ENCODE data around the gene MAGEF1. TPM values are rescaled to one million over a fixed set of nuclear protein-coding genes. Genes with fewer than 3 reads are reported as not detected.

Gene MAGEF1
- total RNA-seq, 3 donors from 2014 or later (not counting 1 experiment from before 2014, with no cell fraction given) = 8.1 to 12.6 (median 11.4) TPM

DNA sequence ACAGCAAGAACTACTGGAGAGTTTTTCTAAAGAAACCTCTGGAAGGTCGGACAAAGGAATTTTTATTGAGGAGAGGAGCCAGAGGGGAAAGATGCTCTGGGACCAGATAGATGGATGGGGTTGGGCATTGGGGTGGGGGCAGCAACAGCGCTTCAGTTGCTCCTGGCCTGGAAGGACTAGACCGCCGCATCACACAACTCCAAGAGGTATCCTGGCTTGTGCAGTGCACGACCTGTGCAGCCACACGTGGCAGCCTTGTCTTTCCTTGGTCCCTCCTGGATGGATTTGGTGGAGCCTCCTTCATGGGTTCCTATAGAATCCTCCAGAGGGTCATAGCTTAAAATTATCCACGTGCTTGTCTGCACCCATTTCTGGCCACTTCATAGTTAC is 23.0 kb downstream of the MAGEF1 start:
- peaks cover 41% of the 10 kb centered on the region for H3K4me1 ChIP-seq (ENCODE audit: control insufficient read depth, insufficient read depth, low read length)
- H3K4me1 Mint-ChIP-seq = peaks cover 4 to 9% of the 10 kb centered on the region in 2 donors

DNA sequence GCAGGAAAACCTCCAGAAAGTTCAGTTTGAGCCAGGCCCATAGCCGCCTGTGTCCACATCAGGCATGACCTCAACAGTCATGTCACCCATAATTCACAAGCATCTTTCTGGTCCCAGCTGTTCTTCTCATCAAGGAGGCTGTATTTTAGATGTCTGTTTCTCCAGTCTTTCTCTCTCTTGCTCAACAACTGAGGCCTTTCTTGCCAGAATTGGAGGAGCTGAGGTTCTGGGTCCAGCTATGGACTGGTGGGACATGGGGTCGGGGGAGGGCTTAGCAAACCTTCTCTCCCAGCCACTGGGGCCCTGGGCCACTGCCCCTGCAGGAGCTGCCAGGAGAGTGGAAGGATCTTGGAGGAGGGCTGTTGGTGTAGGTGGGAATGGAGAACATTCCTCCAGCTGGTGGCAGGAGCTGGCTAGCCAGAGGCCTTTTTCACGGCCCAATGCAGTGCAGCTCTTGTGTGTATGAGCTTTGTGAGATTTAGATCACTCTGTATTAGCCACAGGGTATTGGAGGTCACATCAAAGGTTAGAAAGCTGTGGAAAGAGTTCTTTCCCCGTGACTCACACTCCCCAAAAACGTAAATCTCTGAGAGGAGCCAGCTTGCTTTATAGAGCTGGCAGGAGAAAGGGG is 23.5 kb downstream of the MAGEF1 start:
- TF ChIP-seq, protein P1, sequence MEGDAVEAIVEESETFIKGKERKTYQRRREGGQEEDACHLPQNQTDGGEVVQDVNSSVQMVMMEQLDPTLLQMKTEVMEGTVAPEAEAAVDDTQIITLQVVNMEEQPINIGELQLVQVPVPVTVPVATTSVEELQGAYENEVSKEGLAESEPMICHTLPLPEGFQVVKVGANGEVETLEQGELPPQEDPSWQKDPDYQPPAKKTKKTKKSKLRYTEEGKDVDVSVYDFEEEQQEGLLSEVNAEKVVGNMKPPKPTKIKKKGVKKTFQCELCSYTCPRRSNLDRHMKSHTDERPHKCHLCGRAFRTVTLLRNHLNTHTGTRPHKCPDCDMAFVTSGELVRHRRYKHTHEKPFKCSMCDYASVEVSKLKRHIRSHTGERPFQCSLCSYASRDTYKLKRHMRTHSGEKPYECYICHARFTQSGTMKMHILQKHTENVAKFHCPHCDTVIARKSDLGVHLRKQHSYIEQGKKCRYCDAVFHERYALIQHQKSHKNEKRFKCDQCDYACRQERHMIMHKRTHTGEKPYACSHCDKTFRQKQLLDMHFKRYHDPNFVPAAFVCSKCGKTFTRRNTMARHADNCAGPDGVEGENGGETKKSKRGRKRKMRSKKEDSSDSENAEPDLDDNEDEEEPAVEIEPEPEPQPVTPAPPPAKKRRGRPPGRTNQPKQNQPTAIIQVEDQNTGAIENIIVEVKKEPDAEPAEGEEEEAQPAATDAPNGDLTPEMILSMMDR (IDR thresholded peaks at IDR 0.05) = no peak
- H3K27me3 Mint-ChIP-seq (ENCODE audit: low read depth in 2 of 2) = peaks cover 7 to 12% of the 10 kb centered on the region in 2 donors
- Histone ChIP-seq H3K4me1 (ENCODE audit: control insufficient read depth, insufficient read depth, low read length) (peaks cover 41% of the 10 kb centered on the region), H3K27ac (ENCODE audit: low read length) (no peak overlapping the region), H3K4me3 (ENCODE audit: low read length) (no peak overlapping the region), H3K9me3 (ENCODE audit: control insufficient read depth, insufficient read depth, low read length) (no peaks in the 10 kb centered on the region), H3K27me3 (ENCODE audit: control insufficient read depth, insufficient read depth, low read length) (no peaks in the 10 kb centered on the region), H3K36me3 (ENCODE audit: control insufficient read depth, insufficient read depth, low read length) (no peaks in the 10 kb centered on the region)
- no peak overlapping the region for H3K27ac Mint-ChIP-seq
- peaks cover 4 to 9% of the 10 kb centered on the region in 2 donors for H3K4me1 Mint-ChIP-seq
- H3K36me3 Mint-ChIP-seq = no peaks in the 10 kb centered on the region
- H3K9me3 Mint-ChIP-seq = no peaks in the 10 kb centered on the region
- H3K4me3 Mint-ChIP-seq = no peak overlapping the region
- 82% methylated on average over 5 of the region's 5 CpGs for WGBS (ENCODE audit: insufficient coverage)
- no peak for ATAC-seq
- no peak for DNase-seq
- intact Hi-C loops (cut with micrococcal nuclease) = no loop called here

More for the DNA sequence above, 23.0 kb downstream of the MAGEF1 start:
- Mint-ChIP-seq H3K27ac (no peak overlapping the region), H3K9me3 (no peaks in the 10 kb centered on the region), H3K4me3 (no peak overlapping the region), H3K36me3 (no peaks in the 10 kb centered on the region), H3K27me3 (ENCODE audit: low read depth in 2 of 2) (peaks cover 7 to 12% of the 10 kb centered on the region in 2 donors)
- no peaks in the 10 kb centered on the region for H3K27me3 ChIP-seq (ENCODE audit: control insufficient read depth, insufficient read depth, low read length)
- no peak overlapping the region for H3K27ac ChIP-seq (ENCODE audit: low read length)
- intact Hi-C loops (cut with micrococcal nuclease) = no loop called here
- H3K4me3 ChIP-seq (ENCODE audit: low read length) = no peak overlapping the region
- no peak for DNase-seq
- H3K36me3 ChIP-seq (ENCODE audit: control insufficient read depth, insufficient read depth, low read length) = no peaks in the 10 kb centered on the region
- no peaks in the 10 kb centered on the region for H3K9me3 ChIP-seq (ENCODE audit: control insufficient read depth, insufficient read depth, low read length)
- TF ChIP-seq, protein P1 (IDR thresholded peaks at IDR 0.05) = no peak
- 77% methylated on average over 7 of the region's 7 CpGs for WGBS (ENCODE audit: insufficient coverage)
- no peak for ATAC-seq

DNA sequence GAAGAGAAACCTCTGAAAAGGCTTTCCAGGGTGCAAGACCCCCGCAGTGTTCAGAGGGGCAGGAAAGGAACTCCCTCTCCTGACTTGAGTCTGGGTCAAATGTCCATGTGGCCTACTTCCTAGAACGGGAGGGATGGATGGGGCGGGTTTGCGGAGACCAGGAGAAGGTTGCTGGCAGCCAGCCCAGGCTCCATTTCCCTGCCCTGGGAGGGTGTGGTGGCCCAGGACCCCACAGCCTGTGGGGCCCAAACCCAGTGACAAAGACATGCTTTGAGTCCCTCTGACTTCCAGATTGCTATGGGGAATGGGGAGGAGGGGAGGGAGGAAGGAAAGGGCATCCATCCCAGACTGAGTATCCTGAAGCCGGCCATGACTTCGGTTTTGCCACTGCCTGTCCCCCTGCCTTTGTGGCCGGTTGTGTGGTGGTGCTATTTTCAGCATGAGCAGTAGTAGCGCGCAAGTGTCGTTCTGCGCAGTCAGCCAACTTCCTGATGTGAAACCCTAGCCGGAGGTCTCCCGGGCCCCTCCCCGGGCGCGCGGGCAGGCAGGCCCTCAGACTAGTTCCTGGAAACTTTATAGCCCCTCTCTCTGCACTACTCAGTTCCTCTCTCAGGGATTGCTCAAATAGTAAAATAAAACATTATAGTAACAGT is 24.4 kb downstream of the MAGEF1 start:
- H3K27ac Mint-ChIP-seq = no peak overlapping the region

More for the DNA sequence above, 24.4 kb downstream of the MAGEF1 start:
- Histone ChIP-seq H3K9me3 (ENCODE audit: control insufficient read depth, insufficient read depth, low read length) (no peaks in the 10 kb centered on the region), H3K4me3 (ENCODE audit: low read length) (no peak overlapping the region), H3K27ac (ENCODE audit: low read length) (peak overlapping the region; percentile 22), H3K4me1 (ENCODE audit: control insufficient read depth, insufficient read depth, low read length) (peaks cover 41% of the 10 kb centered on the region), H3K27me3 (ENCODE audit: control insufficient read depth, insufficient read depth, low read length) (no peaks in the 10 kb centered on the region), H3K36me3 (ENCODE audit: control insufficient read depth, insufficient read depth, low read length) (no peaks in the 10 kb centered on the region)
- DNase-seq (no peak), ATAC-seq (peak in 2 of 3 donors; percentile 42 to 65)
- Mint-ChIP-seq H3K4me1 (peaks cover 4 to 9% of the 10 kb centered on the region in 2 donors), H3K9me3 (no peaks in the 10 kb centered on the region), H3K4me3 (peak overlapping the region; percentile 4), H3K36me3 (no peaks in the 10 kb centered on the region), H3K27me3 (ENCODE audit: low read depth in 2 of 2) (peaks cover 7 to 12% of the 10 kb centered on the region in 2 donors)
- TF ChIP-seq, protein P1 (IDR thresholded peaks at IDR 0.05) = no peak
- intact Hi-C loops (cut with micrococcal nuclease) = no loop called here
- WGBS (ENCODE audit: insufficient coverage) = 16% methylated on average over 17 of the region's 17 CpGs
